Left lung (tissue), 10 donors: ENCODE measurements around the gene C12orf75. TPM values are rescaled to one million over a fixed set of nuclear protein-coding genes. Genes with fewer than 3 reads are reported as not detected.

Source experiments
- ATAC-seq: fragments of 200-7000 bp; cut with Tn5 transposase; one replicate; pipeline ENCODE4 v1.9.1; 2020; ENCODE audit warnings: moderate library complexity
- DNase-seq, 4 donors: peaks; one replicate each; pipeline ENCODE4 v3.0.0-alpha.2; 2013 to 2020
- H3K27ac ChIP-seq, 2 donors: fragments of 200-600 bp; sonication (generic) in 1 of 2; one replicate each; pipeline versions ENCODE4 v1.5.0 to v1.8.0; 2020 to 2021
- H3K27me3 ChIP-seq, 2 donors: fragments of 200-600 bp; sonication (generic) in 1 of 2; one replicate each; pipeline versions ENCODE4 v1.5.0 to v1.8.0; 2020 to 2021
- H3K36me3 ChIP-seq, 2 donors: fragments of 200-600 bp; sonication (generic) in 1 of 2; one replicate each; pipeline versions ENCODE4 v1.5.0 to v1.8.0; 2020 to 2021
- H3K4me1 ChIP-seq, 2 donors: fragments of 200-600 bp; one replicate each; pipeline ENCODE4 v1.8.0; 2021
- H3K4me3 ChIP-seq, 2 donors: fragments of 200-600 bp; sonication (generic) in 1 of 2; one replicate each; pipeline versions ENCODE4 v1.5.0 to v1.8.0; 2020 to 2021; ENCODE audit warnings: mild to moderate bottlenecking in 1 of 2
- H3K9me3 ChIP-seq, 2 donors: fragments of 200-600 bp; sonication (generic) in 1 of 2; one replicate each; pipeline versions ENCODE4 v1.5.0 to v1.8.0; 2020 to 2021
- CTCF ChIP-seq, 2 donors: fragments of 200-600 bp; sonication (generic) in 1 of 2; IDR thresholded peaks; one replicate each; pipeline versions ENCODE4 v1.5.0 to v1.8.0; 2021; ENCODE audit warnings: antibody characterized with exemption in 2 of 2
- intact Hi-C, 2 donors: fragments of 100-400 bp; cut with DNase I; formaldehyde crosslinking; loops; one replicate each; pipeline versions ENCODE4 v1.11.2 to v1.14.2; 2022
- polyA plus RNA-seq, 6 donors: library from polyadenylated mRNA; unstranded; fragments of 120-200 nt; gene quantifications; one replicate each; pipeline ENCODE4 v1.2.1, GENCODE V29; 2013; ENCODE audit not compliant: insufficient read length in 6 of 6
- total RNA-seq, 2 donors: library from RNA; stranded (reverse); fragmentation: NEBNext Ultra II Directional; extraction: Animal tissue kit (Norgen Biotek cat#: 25700); gene quantifications; one replicate each; pipeline ENCODE4 v1.2.1, GENCODE V29; 2021
- donor health status: DM: no; HTN: yes; CAD: no.
- donor health status: DM: no; HTN: no; CAD: no.

C12orf75 gene
- total and polyA plus RNA-seq, 8 donors = 16.2 to 27.7 (median 18.8) TPM

- Histone ChIP-seq H3K27ac (no peak overlapping the region), H3K4me1 (peaks cover 0 to 4% of the 10 kb centered on the region in 2 donors), H3K36me3 (no peaks in the 10 kb centered on the region), H3K27me3 (no peaks in the 10 kb centered on the region), H3K4me3 (no peak overlapping the region), H3K9me3 (no peaks in the 10 kb centered on the region)
- ATAC-seq = no peak
- no peak for TF ChIP-seq CTCF (IDR thresholded peaks at IDR 0.05)
- intact Hi-C loops = no loop called here
- no peak for DNase-seq
These were observed 21.6 kb downstream of the C12orf75 start for GRCh38 chr12:105352052-105352451.

- H3K36me3 ChIP-seq = no peaks in the 10 kb centered on the region
- H3K27ac ChIP-seq = no peak overlapping the region
- no peak for DNase-seq
- intact Hi-C loops = no loop called here
- no peak for TF ChIP-seq CTCF (IDR thresholded peaks at IDR 0.05)
- ATAC-seq = no peak
- no peak overlapping the region for H3K4me3 ChIP-seq
- H3K27me3 ChIP-seq = no peaks in the 10 kb centered on the region
- peaks cover 0 to 4% of the 10 kb centered on the region in 2 donors for H3K4me1 ChIP-seq
- no peaks in the 10 kb centered on the region for H3K9me3 ChIP-seq
These were observed 22.6 kb downstream of the C12orf75 start for GRCh38 chr12:105352940-105353635.

- DNase-seq = no peak
- peaks cover 0 to 4% of the 10 kb centered on the region in 2 donors for H3K4me1 ChIP-seq
- H3K9me3 ChIP-seq = no peaks in the 10 kb centered on the region
- no peak overlapping the region for H3K4me3 ChIP-seq
- H3K27me3 ChIP-seq = no peaks in the 10 kb centered on the region
- H3K27ac ChIP-seq = no peak overlapping the region
- TF ChIP-seq CTCF (IDR thresholded peaks at IDR 0.05) = no peak
- ATAC-seq = peak; percentile 41
- H3K36me3 ChIP-seq = no peaks in the 10 kb centered on the region
- intact Hi-C loops = no loop called here
These were observed 25.3 kb downstream of the C12orf75 start for GRCh38 chr12:105355752-105356151.

- H3K4me1 ChIP-seq = peaks cover 0 to 4% of the 10 kb centered on the region in 2 donors
- DNase-seq (no peak), ATAC-seq (no peak)
- no peaks in the 10 kb centered on the region for H3K36me3 ChIP-seq
- no peak overlapping the region for H3K27ac ChIP-seq
- TF ChIP-seq CTCF (IDR thresholded peaks at IDR 0.05) = no peak
- intact Hi-C loops = no loop called here
- no peaks in the 10 kb centered on the region for H3K27me3 ChIP-seq
- H3K4me3 ChIP-seq = no peak overlapping the region
- H3K9me3 ChIP-seq = no peaks in the 10 kb centered on the region
These were observed 26.7 kb downstream of the C12orf75 start for GRCh38 chr12:105357162-105357691.

- H3K4me3 ChIP-seq = no peak overlapping the region
- TF ChIP-seq CTCF (IDR thresholded peaks at IDR 0.05) = no peak
- H3K27me3 ChIP-seq = no peaks in the 10 kb centered on the region
- no peaks in the 10 kb centered on the region for H3K4me1 ChIP-seq
- H3K36me3 ChIP-seq = no peaks in the 10 kb centered on the region
- ATAC-seq (peak; percentile 50), DNase-seq (no peak)
- intact Hi-C loops = no loop called here
- H3K9me3 ChIP-seq = no peaks in the 10 kb centered on the region
- no peak overlapping the region for H3K27ac ChIP-seq
These were observed 28.3 kb downstream of the C12orf75 start for GRCh38 chr12:105358789-105359188.
